GM12892 (cell line): ENCODE data around the gene MFNG.

Source experiments
- POLR2A ChIP-seq: IDR thresholded peaks from 2 replicates; pipeline ENCODE4 v1.6.1; 2011; ENCODE audit warnings: low read depth, low read length, control low read depth
- POLR2AphosphoS5 ChIP-seq: IDR thresholded peaks from 2 replicates; pipeline ENCODE4 v1.6.1; 2011; ENCODE audit warnings: low read depth, low read length, control low read depth

DNA sequence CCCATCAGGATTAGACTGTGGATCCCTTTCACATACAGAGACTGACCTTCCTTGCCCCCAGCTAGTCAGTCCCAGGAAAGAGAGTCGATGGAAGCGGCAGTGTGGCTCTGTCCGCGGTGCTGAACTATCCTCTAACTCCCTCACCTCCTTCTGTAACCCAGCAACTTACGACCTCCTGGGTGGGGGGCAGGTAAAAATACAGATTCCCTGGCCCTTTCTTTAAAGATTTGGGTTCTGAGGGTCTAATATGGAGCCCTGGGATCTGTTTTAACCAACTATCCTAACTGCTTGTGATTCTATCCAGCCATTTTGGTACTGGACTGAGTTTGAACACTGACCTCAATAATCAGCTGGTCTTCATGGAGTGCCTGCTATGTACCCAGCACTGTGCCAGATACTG lies 23.2 kb downstream of the MFNG start:
- TF ChIP-seq POLR2A: no peak
- no peak for TF ChIP-seq POLR2AphosphoS5
